Dedifferentiated amniotic fluid mesenchymal stem cell (primary cell): ENCODE measurements around the gene GPATCH8.
"Not testable (repeated sequence)": the region's sequence is repeated elsewhere in the genome, so short reads cannot be mapped to it uniquely, and the experiment has no call there.

Source experiments
- DNase-seq: peaks from one replicate; pipeline ENCODE4 v3.0.0-alpha.2; 2016; ENCODE audit errors: extremely low spot score

GPATCH8 gene

GRCh38 chr17:44374306-44375195 lies 128.7 kb downstream of the GPATCH8 start:
- no peak for DNase-seq

- no peak for DNase-seq
These were observed 131.2 kb downstream of the GPATCH8 start for GRCh38 chr17:44372036-44372435.

- DNase-seq = not testable (repeated sequence)
These were observed 133.7 kb downstream of the GPATCH8 start for GRCh38 chr17:44369414-44370023.

DNA sequence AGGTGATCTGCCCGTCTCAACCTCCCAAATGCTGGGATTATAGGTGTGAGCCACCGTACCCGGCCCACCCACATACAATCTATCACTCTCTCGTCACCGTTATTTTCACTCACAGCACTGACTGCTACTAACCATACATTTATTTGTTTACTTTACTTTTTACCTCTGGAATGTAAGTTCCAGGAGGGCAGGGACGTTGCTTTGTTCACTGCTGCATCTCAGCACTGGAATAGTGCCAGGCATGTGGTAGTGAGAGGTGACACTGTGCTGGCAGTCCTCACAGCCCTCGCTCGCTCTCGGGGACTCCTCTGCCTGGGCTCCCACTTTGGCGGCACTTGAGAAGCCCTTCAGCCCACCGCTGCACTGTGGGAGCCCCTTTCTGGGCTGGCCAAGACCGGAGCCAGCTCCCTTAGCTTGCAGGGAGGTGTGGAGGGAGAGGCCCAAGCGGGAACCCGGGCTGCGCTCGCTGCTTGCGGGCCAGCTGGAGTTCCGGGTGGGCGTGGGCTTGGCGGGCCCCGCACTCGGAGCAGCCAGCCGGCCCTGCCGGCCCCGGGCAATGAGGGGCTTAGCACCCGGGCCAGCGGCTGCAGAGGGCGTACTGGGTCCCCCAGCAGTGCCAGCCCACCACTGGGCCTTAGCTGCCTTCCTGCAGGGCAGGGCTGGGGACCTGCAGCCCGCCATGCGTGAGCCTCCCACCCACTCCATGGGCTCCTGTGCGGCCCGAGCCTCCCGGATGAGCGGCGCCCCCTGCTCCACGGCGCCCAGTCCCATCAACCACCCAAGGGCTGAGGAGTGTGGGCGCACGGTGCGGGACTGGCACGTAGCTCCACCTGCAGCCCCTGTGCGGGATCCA lies 134.6 kb downstream of the GPATCH8 start:
- not testable (repeated sequence) for DNase-seq

- no peak for DNase-seq
These were observed 135.8 kb downstream of the GPATCH8 start for GRCh38 chr17:44367231-44367979.

DNA sequence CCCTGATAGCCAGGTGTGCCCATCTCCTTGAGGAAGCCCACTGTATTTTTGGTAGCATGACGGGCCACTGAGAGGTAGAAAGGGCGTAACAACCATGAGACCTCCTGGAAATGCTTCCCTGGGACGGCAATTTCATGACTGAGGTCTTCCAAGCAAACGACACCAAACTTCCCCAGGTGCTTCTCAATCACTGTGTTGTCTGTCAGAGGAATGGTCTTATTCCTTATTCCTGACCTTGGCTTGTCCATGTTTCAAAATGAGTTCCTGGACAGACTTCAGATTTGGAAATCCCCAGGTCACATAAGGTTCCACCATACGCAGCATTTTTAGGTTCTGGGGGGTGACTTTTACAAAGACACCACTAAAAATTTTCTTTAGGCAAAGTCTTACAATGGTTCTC lies 138.2 kb downstream of the GPATCH8 start:
- DNase-seq = not testable (repeated sequence)

GRCh38 chr17:44363613-44364159 lies 139.5 kb downstream of the GPATCH8 start, which contains the start of gene FAM171A2:
TSS of gene FAM171A2 (minus strand) at chr17:44363853. CDS start at chr17:44363714, 139 bp downstream.
- peak; percentile 32 for DNase-seq

DNA sequence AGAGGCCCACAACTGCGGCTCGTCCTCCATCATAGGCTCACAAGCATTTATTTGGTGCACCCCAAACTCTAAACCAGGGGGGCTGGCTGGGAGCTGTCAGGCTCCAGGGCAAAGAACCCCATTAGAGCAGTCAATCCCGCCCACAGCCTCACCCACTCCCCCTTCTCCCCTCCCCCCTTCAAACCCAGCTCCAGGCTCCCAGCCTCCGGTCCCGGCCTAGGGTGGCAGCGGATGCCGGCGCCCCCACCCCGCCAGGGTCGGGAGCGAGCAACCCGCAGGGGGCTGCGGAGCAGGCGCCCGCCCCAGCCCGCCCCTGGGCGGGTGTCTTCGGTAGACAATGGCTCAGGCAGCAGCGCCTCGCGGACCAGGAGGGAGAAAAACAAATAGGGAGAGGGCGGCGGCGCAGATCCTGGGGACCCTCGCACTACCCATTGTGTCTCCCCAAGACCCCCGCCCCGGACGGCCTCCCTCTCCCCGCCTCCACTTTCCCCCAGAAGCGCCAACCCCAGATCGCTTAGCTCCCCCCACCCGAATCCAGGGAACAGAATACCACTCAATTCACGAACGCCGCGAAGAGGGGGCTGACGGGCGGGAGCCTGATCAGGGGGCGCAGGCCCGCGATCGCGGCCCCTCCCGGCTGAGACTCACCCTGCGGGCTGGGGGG lies 140.1 kb downstream of the GPATCH8 start:
- no peak for DNase-seq

DNA sequence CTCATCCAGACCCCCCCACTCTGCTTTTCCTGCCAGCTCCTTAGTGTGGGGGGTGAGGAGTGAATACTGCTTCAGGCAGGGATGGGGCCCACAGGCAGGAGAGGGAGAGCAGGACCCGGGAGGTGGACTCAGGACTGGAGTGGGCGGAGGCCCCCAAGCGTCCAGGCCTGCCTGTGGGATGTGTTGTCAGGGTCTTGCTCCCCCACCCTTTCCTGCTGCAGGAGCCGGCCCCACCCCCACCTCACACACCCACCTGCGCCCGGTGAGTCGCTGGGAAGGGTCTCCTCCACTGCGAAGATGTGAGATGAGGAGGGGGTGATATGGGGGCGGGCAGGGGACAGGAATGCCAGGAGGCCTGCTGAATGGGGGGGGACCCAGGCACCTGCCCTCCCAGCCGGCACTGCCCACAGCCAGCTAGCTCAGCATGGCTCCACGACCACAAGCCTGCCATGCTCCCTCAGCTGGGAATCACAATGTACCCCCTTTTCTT lies 140.7 kb downstream of the GPATCH8 start:
- no peak for DNase-seq

- DNase-seq = no peak
These were observed 141.6 kb downstream of the GPATCH8 start for GRCh38 chr17:44361292-44362260.

- peak; percentile 64 for DNase-seq
These were observed 142.4 kb downstream of the GPATCH8 start for GRCh38 chr17:44360826-44361225.

DNA sequence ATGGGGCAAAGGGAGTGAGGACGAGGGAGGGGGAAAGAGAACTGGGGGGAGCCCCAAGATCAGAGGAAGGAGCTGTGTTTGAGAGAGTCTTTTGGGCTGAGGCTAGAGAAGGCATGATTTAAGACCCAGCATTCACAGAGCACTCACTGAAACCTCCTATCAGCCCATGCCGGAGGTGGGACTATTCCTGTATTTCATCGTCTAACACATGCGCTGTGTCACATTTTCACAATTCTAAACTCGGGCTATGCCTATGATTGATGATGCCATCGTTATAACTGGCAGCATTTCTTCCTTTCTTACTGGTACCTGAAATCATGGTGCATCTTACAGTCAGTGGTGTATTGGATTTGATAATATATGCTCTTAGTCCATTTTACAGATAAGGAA lies 143.1 kb downstream of the GPATCH8 start:
- DNase-seq = no peak

DNA sequence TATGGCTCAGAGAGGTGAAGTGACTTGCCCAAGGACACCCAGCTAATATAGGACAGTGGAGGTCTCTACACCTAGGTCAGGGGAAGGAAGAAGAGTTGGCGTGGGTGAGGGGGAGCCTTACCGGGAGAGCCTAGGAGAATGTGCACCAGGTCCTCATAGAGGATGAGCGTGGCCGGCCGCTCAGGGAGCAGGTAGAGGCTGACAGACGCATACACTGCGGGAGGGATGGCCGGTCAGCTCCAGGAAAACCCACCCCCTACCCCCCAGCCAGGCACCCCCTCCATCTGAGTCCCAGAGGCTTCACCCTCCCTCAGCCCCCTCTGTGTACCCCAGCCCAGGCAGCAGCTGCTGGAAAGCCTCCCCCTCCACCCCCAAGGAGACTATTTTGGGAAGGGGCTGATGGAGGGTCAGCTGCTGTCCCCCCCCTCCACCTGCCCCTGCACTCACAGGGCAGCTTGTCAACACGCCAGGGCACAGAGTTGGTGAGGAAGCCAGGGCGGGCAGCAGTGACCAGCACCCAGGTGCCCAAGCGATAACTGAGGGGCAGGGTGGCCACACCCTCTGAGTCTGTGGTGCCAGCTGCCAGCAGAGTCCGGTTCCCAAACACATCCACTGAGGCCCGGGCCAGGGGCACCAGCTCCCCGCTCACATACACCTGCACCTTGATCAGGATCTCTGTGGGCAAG lies 143.6 kb downstream of the GPATCH8 start:
- no peak for DNase-seq

GRCh38 chr17:44359006-44359405 lies 144.2 kb downstream of the GPATCH8 start:
- no peak for DNase-seq

GRCh38 chr17:44358066-44358465 lies 145.1 kb downstream of the GPATCH8 start:
- DNase-seq = no peak

DNA sequence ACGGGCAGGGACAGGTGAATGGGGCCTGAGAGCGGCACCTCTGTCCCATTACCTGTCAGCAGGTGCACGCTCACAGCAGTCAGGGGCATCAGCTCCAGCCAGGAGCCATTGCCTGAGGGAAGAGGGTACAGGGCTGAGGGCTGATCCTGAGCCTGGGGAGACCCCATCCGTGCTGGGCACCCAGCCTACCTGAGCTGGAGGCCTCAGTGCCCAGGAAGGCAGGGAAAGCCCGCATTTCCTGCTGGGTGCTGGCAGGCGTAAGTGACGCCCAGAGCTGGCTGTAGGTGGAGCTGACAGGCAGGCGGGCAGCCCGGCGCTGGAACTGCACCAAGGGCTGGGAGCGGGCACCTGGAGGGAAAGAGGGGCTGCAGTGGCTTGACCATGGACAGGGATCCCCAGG lies 147.0 kb downstream of the GPATCH8 start:
- DNase-seq = no peak

GRCh38 chr17:44355642-44356099 lies 147.5 kb downstream of the GPATCH8 start:
- DNase-seq = no peak
